Loucy (cell line): ENCODE results near the gene TGDS.

ENCODE experiments used
- EZH2phosphoT487 ChIP-seq: fragments of 200-600 bp; IDR thresholded peaks from 2 replicates; pipeline ENCODE4 v1.6.1; 2018; ENCODE audit warnings: antibody characterized with exemption, mild to moderate bottlenecking, moderate library complexity, borderline replicate concordance
- TF ChIP-seq, protein P1 (sequence below): fragments of 200-600 bp; sonication (generic); conservative IDR thresholded peaks from 2 replicates; pipeline ENCODE4 v1.5.1; 2014; ENCODE audit warnings: mild to moderate bottlenecking, antibody characterized with exemption, low read length

DNA sequence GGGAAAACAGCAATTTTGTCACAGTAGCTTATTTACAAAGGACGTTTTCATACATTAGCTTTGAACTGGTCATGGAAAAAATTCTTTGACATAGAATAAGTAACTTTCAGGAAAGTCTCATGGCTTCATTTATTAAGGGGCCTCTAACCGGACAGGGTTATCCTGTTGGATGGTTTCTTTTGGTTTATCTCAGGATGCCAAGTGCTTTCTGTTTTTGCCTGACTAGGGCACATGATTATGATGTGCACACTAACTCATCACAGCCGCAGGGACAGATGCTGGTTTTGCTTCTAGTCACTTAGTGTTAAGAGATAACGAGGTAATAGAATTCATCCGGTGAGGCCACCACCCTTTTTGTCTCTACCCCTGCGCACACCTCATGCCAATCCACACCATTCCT lies 53.0 kb downstream of the TGDS start:
- TF ChIP-seq, protein P1, sequence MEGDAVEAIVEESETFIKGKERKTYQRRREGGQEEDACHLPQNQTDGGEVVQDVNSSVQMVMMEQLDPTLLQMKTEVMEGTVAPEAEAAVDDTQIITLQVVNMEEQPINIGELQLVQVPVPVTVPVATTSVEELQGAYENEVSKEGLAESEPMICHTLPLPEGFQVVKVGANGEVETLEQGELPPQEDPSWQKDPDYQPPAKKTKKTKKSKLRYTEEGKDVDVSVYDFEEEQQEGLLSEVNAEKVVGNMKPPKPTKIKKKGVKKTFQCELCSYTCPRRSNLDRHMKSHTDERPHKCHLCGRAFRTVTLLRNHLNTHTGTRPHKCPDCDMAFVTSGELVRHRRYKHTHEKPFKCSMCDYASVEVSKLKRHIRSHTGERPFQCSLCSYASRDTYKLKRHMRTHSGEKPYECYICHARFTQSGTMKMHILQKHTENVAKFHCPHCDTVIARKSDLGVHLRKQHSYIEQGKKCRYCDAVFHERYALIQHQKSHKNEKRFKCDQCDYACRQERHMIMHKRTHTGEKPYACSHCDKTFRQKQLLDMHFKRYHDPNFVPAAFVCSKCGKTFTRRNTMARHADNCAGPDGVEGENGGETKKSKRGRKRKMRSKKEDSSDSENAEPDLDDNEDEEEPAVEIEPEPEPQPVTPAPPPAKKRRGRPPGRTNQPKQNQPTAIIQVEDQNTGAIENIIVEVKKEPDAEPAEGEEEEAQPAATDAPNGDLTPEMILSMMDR: no peak
- TF ChIP-seq EZH2phosphoT487: no peak
